DND-41 (cell line): ENCODE results near the gene CNTN5.

Source experiments
- ATAC-seq: fragments of 200-7000 bp; cut with Tn5 transposase; 3 replicates; pipeline ENCODE4 v1.9.1; 2021; ENCODE audit warnings: low read depth; ENCODE audit not compliant: insufficient read depth
- DNase-seq: peaks from one replicate; pipeline ENCODE4 v3.0.0-alpha.2; 2020
- H2AFZ ChIP-seq: 2 replicates; pipeline ENCODE4 v1.6.0; 2012; ENCODE audit warnings: low read depth, low read length
- H3K27ac ChIP-seq: 2 replicates; pipeline ENCODE4 v1.5.1; 2012; ENCODE audit warnings: low read length, inconsistent platforms
- H3K27me3 ChIP-seq: fragments of 200-600 bp; sonication (generic); 2 replicates; pipeline ENCODE4 v1.6.0; 2012; ENCODE audit warnings: low read length, mild to moderate bottlenecking, inconsistent platforms; ENCODE audit not compliant: insufficient read depth, poor library complexity
- H3K36me3 ChIP-seq: 2 replicates; pipeline ENCODE4 v1.5.1; 2012; ENCODE audit warnings: low read length, inconsistent platforms; ENCODE audit not compliant: insufficient read depth
- H3K4me1 ChIP-seq: 2 replicates; pipeline ENCODE4 v1.5.1; 2012; ENCODE audit warnings: mild to moderate bottlenecking, low read length; ENCODE audit not compliant: insufficient read depth
- H3K4me2 ChIP-seq: 2 replicates; pipeline ENCODE4 v1.6.0; 2012; ENCODE audit warnings: mild to moderate bottlenecking, moderate library complexity, low read length, inconsistent platforms; ENCODE audit not compliant: insufficient read depth
- H3K4me3 ChIP-seq, 2 experiments: fragments of 200-600 bp in 1 of 2; shearing (Covaris generic) in 1 of 2; 2 replicates each; pipeline ENCODE4 v1.5.1; 2012 to 2016; ENCODE audit warnings: inconsistent platforms in 2 of 2, low read length in 2 of 2, mild to moderate bottlenecking in 2 of 2, low read depth in 1 of 2, moderate library complexity in 1 of 2
- H3K79me2 ChIP-seq: 2 replicates; pipeline ENCODE4 v1.6.0; 2012; ENCODE audit warnings: low read length, inconsistent platforms; ENCODE audit not compliant: insufficient read depth
- H3K9ac ChIP-seq: 2 replicates; pipeline ENCODE4 v1.6.0; 2012; ENCODE audit warnings: low read depth, mild to moderate bottlenecking, inconsistent platforms, low read length, moderate library complexity
- H3K9me3 ChIP-seq: 2 replicates; pipeline ENCODE4 v1.5.1; 2012; ENCODE audit warnings: low read length, moderate library complexity, mild to moderate bottlenecking, inconsistent platforms; ENCODE audit not compliant: insufficient read depth, severe bottlenecking
- H4K20me1 ChIP-seq: 2 replicates; pipeline ENCODE4 v1.6.0; 2012; ENCODE audit warnings: low read length; ENCODE audit not compliant: insufficient read depth
- EZH2 ChIP-seq: IDR thresholded peaks from 3 replicates; pipeline ENCODE4 v1.6.1; 2012; ENCODE audit warnings: borderline replicate concordance, low read depth, mild to moderate bottlenecking, moderate library complexity, low read length, inconsistent platforms; ENCODE audit not compliant: severe bottlenecking
- TF ChIP-seq, protein P1 (sequence below): IDR thresholded peaks from 2 replicates; pipeline ENCODE4 v1.5.1; 2012; ENCODE audit warnings: borderline replicate concordance, low read length, moderate library complexity, mild to moderate bottlenecking; ENCODE audit not compliant: poor library complexity, severe bottlenecking; ENCODE audit errors: extremely low read depth

The CNTN5 gene

DNA sequence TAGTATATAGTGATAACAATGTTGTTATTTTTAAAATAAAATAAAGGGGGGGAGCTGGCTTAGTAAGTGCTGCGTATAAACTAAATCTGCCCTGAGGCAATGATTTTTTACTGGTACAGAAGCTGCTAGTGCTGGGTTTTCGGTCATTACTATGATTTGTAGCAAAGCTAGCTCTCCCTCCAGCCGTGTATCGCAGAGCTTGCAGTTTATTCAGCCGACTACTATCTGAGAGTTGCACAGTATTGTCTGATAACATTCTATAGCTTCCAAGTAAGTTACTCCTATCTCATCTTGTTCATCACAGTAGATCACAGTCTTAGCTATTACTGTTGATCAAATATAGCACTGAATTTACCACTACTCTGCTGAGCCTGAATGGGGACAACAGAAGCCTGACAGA, 860.9 kb downstream of the CNTN5 start:
- Histone ChIP-seq H2AFZ (no peak overlapping the region), H3K79me2 (no peaks in the 10 kb centered on the region), H4K20me1 (no peaks in the 10 kb centered on the region), H3K4me1 (no peaks in the 10 kb centered on the region), H3K36me3 (no peaks in the 10 kb centered on the region), H3K27ac (no peak overlapping the region), H3K4me3 (no peak overlapping the region), H3K27me3 (no peaks in the 10 kb centered on the region), H3K9me3 (no peaks in the 10 kb centered on the region), H3K4me2 (no peak overlapping the region), H3K9ac (no peak overlapping the region)
- TF ChIP-seq EZH2: no peak
- no peak for DNase-seq
- no peak for ATAC-seq

DNA sequence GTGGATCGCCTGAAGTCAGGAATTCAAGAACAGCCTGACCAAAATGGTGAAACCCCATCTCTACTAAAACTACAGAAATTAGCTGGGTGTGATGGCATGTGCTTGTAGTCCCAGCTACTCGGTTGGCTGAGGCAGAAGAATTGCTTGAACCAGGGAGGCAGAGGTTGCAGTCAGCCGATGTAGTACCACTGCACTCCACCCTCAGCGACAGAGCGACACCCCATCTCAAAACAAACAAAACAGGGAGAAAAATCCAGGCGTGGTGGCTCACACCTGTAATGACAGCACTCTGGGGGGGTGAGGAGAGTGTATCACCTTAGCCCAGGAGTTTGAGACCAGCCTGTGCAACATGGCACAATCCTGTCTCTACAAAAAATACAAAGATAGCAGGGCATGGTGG, 864.0 kb downstream of the CNTN5 start:
- Histone ChIP-seq H3K27me3 (no peaks in the 10 kb centered on the region), H3K4me1 (no peaks in the 10 kb centered on the region), H3K9me3 (no peaks in the 10 kb centered on the region), H3K4me3 (no peak overlapping the region), H3K27ac (no peak overlapping the region), H4K20me1 (no peaks in the 10 kb centered on the region), H3K36me3 (no peaks in the 10 kb centered on the region), H3K4me2 (no peak overlapping the region), H2AFZ (no peak overlapping the region), H3K9ac (no peak overlapping the region), H3K79me2 (no peaks in the 10 kb centered on the region)
- DNase-seq (no peak), ATAC-seq (no peak)
- TF ChIP-seq, protein P1, sequence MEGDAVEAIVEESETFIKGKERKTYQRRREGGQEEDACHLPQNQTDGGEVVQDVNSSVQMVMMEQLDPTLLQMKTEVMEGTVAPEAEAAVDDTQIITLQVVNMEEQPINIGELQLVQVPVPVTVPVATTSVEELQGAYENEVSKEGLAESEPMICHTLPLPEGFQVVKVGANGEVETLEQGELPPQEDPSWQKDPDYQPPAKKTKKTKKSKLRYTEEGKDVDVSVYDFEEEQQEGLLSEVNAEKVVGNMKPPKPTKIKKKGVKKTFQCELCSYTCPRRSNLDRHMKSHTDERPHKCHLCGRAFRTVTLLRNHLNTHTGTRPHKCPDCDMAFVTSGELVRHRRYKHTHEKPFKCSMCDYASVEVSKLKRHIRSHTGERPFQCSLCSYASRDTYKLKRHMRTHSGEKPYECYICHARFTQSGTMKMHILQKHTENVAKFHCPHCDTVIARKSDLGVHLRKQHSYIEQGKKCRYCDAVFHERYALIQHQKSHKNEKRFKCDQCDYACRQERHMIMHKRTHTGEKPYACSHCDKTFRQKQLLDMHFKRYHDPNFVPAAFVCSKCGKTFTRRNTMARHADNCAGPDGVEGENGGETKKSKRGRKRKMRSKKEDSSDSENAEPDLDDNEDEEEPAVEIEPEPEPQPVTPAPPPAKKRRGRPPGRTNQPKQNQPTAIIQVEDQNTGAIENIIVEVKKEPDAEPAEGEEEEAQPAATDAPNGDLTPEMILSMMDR: no peak
- no peak for TF ChIP-seq EZH2

DNA sequence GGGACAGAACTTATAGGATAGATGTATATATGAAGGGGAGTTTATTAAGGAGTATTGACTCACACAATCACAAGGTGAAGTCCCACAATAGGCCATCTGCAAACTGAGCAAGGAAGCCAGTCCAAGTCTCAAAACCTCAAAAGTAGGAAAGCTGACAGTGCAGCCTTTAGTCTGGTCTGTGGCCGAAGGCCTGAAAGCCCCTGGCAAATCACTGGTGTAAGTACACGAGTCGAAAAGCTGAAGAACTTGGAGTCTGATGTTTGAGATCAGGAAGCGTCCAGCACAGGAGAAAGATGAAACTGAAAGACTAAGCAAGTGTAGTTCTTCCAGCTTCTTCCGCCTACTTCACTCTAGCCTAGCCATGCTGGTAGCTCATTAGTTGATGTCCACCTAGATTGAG, 866.7 kb downstream of the CNTN5 start:
- H3K36me3 ChIP-seq: no peaks in the 10 kb centered on the region
- no peaks in the 10 kb centered on the region for H4K20me1 ChIP-seq
- no peak for ATAC-seq
- H3K4me1 ChIP-seq: no peaks in the 10 kb centered on the region
- H2AFZ ChIP-seq: no peak overlapping the region
- no peaks in the 10 kb centered on the region for H3K79me2 ChIP-seq
- H3K9ac ChIP-seq: no peak overlapping the region
- H3K4me3 ChIP-seq: no peak overlapping the region
- no peaks in the 10 kb centered on the region for H3K9me3 ChIP-seq
- no peak for TF ChIP-seq EZH2
- TF ChIP-seq, protein P1: no peak
- H3K27ac ChIP-seq: no peak overlapping the region
- no peaks in the 10 kb centered on the region for H3K27me3 ChIP-seq
- DNase-seq: no peak
- no peak overlapping the region for H3K4me2 ChIP-seq

DNA sequence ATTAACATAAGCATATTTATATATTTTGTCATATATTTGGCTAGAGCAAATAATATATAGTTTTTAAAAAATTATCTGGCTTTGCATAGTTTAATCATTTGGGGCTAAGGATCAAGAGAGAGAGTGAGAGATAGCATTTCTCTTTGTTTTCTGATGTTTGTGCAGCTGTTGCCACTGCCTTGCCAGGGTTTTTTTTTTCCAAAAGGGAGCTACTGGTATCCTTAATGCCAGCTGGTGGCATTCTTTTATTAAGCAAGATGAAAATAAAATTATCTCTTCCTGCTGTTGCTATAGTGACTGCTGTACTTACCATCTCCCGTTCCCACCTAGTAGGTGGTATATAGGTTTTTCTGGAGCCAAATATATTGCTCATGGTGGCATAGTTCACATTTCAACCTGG, 873.1 kb downstream of the CNTN5 start:
- Histone ChIP-seq H3K4me3 (no peak overlapping the region), H3K4me1 (no peaks in the 10 kb centered on the region), H3K79me2 (no peaks in the 10 kb centered on the region), H3K27ac (no peak overlapping the region), H3K36me3 (no peaks in the 10 kb centered on the region), H3K27me3 (no peaks in the 10 kb centered on the region), H3K4me2 (no peak overlapping the region), H3K9me3 (peaks cover 5% of the 10 kb centered on the region), H3K9ac (no peak overlapping the region), H4K20me1 (no peaks in the 10 kb centered on the region), H2AFZ (no peak overlapping the region)
- TF ChIP-seq, protein P1: no peak
- TF ChIP-seq EZH2: no peak
- no peak for ATAC-seq
- DNase-seq: no peak
